HEK293 (cell line): ENCODE measurements around the gene ART1.

Experiments used
- ZBTB21 ChIP-seq: fragments of 450-650 bp; formaldehyde crosslinking; IDR thresholded peaks from 2 replicates; pipeline ENCODE4 v1.5.1; 2017; ENCODE audit warnings: missing biosample characterization, missing genetic modification characterization
- ZNF174 ChIP-seq: fragments of 450-650 bp; formaldehyde crosslinking; IDR thresholded peaks from 2 replicates; pipeline ENCODE4 v1.5.0; 2017; ENCODE audit warnings: missing biosample characterization, mild to moderate bottlenecking, missing genetic modification characterization
- ZNF184 ChIP-seq: fragments of 450-650 bp; IDR thresholded peaks from 2 replicates; pipeline ENCODE4 v1.5.1; 2018; ENCODE audit warnings: missing biosample characterization, mild to moderate bottlenecking, missing genetic modification characterization
- ZNF423 ChIP-seq: fragments of 450-650 bp; formaldehyde crosslinking; IDR thresholded peaks from 2 replicates; pipeline ENCODE4 v1.5.1; 2016; ENCODE audit warnings: missing biosample characterization, missing genetic modification characterization
- ZNF544 ChIP-seq: fragments of 450-650 bp; formaldehyde crosslinking; IDR thresholded peaks from 2 replicates; pipeline ENCODE4 v1.5.0; 2017; ENCODE audit warnings: missing biosample characterization, missing genetic modification characterization
- TF ChIP-seq, protein P1 (sequence below): fragments of 450-650 bp; formaldehyde crosslinking; IDR thresholded peaks from 2 replicates; pipeline ENCODE4 v1.5.1; 2016; ENCODE audit warnings: missing biosample characterization, missing genetic modification characterization

- TF ChIP-seq, protein P1, sequence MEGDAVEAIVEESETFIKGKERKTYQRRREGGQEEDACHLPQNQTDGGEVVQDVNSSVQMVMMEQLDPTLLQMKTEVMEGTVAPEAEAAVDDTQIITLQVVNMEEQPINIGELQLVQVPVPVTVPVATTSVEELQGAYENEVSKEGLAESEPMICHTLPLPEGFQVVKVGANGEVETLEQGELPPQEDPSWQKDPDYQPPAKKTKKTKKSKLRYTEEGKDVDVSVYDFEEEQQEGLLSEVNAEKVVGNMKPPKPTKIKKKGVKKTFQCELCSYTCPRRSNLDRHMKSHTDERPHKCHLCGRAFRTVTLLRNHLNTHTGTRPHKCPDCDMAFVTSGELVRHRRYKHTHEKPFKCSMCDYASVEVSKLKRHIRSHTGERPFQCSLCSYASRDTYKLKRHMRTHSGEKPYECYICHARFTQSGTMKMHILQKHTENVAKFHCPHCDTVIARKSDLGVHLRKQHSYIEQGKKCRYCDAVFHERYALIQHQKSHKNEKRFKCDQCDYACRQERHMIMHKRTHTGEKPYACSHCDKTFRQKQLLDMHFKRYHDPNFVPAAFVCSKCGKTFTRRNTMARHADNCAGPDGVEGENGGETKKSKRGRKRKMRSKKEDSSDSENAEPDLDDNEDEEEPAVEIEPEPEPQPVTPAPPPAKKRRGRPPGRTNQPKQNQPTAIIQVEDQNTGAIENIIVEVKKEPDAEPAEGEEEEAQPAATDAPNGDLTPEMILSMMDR (tag by site-specific recombination) = no peak
- no peak for TF ChIP-seq ZNF174 (tag by site-specific recombination)
- no peak for TF ChIP-seq ZNF423 (tag by site-specific recombination)
- no peak for TF ChIP-seq ZNF184 (tag by site-specific recombination)
- TF ChIP-seq ZNF544 (tag by site-specific recombination) = no peak
- TF ChIP-seq ZBTB21 (tag by site-specific recombination) = no peak
Measured at GRCh38 chr11:3616721-3617460, 28.0 kb upstream of the ART1 start.
